ENCODE measurements around the gene LRRC52. TPM values are rescaled to one million over a fixed set of nuclear protein-coding genes. Genes with fewer than 3 reads are reported as not detected.
A peak's percentile ranks its signal among the peaks of the same experiment; 100 is the strongest.

Gene LRRC52
- total RNA-seq, 1 donor from 2014 or later, result not detected

DNA sequence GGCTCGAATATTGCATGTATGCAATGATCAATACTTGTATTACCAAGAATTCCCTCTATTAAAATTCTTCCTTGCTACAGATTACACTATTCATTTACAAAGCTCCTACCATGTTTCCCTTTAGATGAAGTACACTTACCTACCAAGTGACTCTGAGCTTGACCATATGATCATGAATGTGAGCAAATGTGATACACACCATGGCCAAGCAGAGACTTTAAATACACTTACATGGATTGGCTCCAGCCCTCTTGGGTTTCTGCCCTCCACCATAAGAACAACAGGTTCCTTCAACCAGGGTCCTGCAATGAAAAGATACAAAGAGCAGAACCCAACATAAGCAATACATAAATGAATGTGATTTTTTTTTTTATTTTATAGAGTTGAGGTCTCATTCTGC lies 30.0 kb downstream of the LRRC52 start:
- no peak overlapping the region for H3K27ac Mint-ChIP-seq (ENCODE audit: unreplicated experiment)
- no peaks in the 10 kb centered on the region for H3K4me1 Mint-ChIP-seq
- DNase-seq (ENCODE audit: low read depth, low spot score), result no peak
- no peak overlapping the region for H3K4me3 Mint-ChIP-seq
- H3K36me3 Mint-ChIP-seq (ENCODE audit: low read depth), result no peaks in the 10 kb centered on the region
- H3K9me3 Mint-ChIP-seq, result no peaks in the 10 kb centered on the region
- H3K27me3 Mint-ChIP-seq (ENCODE audit: low read depth), result peaks cover 10% of the 10 kb centered on the region
- no peak for TF ChIP-seq CTCF (conservative IDR thresholded peaks at IDR 0.05)

- no peaks in the 10 kb centered on the region for H3K4me1 Mint-ChIP-seq
- H3K27ac Mint-ChIP-seq (ENCODE audit: unreplicated experiment), result no peak overlapping the region
- no peaks in the 10 kb centered on the region for H3K36me3 Mint-ChIP-seq (ENCODE audit: low read depth)
- no peak for TF ChIP-seq CTCF (conservative IDR thresholded peaks at IDR 0.05)
- no peak overlapping the region for H3K4me3 Mint-ChIP-seq
- H3K9me3 Mint-ChIP-seq, result no peaks in the 10 kb centered on the region
- peaks cover 10% of the 10 kb centered on the region for H3K27me3 Mint-ChIP-seq (ENCODE audit: low read depth)
- no peak for DNase-seq (ENCODE audit: low read depth, low spot score)
These were observed 30.5 kb downstream of the LRRC52 start for GRCh38 chr1:165574295-165574694.

DNA sequence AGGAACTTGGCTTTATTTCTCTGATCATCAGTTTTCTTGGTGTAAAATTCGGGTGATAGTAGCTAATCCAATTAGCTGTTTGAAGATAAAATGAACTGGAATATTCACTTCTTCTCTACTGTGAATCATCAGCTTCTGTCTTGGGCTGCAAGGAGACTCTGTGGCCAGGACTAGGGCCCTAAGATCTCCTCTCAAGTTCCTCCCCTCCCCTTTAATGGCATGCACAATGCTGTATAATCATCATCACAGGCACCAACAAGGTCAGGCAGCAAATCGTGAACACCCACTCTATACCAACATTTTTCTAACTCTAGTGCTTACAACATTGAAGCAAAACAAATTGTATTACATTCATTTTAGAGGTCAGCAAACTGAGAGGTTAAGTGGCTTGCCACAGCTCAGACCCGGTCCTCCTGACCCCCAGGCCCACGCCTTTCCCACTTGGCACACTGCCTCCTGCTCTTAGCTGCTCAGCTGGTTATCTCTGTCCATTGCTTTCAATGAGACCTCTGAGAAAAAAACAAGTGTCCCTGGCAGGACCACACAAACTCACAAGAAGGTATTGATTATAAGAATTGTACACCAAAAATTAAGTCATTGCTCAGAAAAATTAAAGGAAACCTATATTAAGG lies 31.8 kb downstream of the LRRC52 start:
- no peaks in the 10 kb centered on the region for H3K9me3 Mint-ChIP-seq
- peaks cover 10% of the 10 kb centered on the region for H3K27me3 Mint-ChIP-seq (ENCODE audit: low read depth)
- no peaks in the 10 kb centered on the region for H3K36me3 Mint-ChIP-seq (ENCODE audit: low read depth)
- no peak for TF ChIP-seq CTCF (conservative IDR thresholded peaks at IDR 0.05)
- peak overlapping the region; percentile 72 for H3K27ac Mint-ChIP-seq (ENCODE audit: unreplicated experiment)
- no peak for DNase-seq (ENCODE audit: low read depth, low spot score)
- H3K4me3 Mint-ChIP-seq, result no peak overlapping the region
- no peaks in the 10 kb centered on the region for H3K4me1 Mint-ChIP-seq

- no peak overlapping the region for H3K27ac Mint-ChIP-seq (ENCODE audit: unreplicated experiment)
- H3K36me3 Mint-ChIP-seq (ENCODE audit: low read depth), result no peaks in the 10 kb centered on the region
- H3K27me3 Mint-ChIP-seq (ENCODE audit: low read depth), result peaks cover 10% of the 10 kb centered on the region
- no peak overlapping the region for H3K4me3 Mint-ChIP-seq
- no peak for TF ChIP-seq CTCF (conservative IDR thresholded peaks at IDR 0.05)
- no peaks in the 10 kb centered on the region for H3K4me1 Mint-ChIP-seq
- H3K9me3 Mint-ChIP-seq, result no peaks in the 10 kb centered on the region
- no peak for DNase-seq (ENCODE audit: low read depth, low spot score)
These were observed 32.7 kb downstream of the LRRC52 start for GRCh38 chr1:165576536-165576935.

- peaks cover 8% of the 10 kb centered on the region for H3K27me3 Mint-ChIP-seq (ENCODE audit: low read depth)
- DNase-seq (ENCODE audit: low read depth, low spot score), result no peak
- H3K9me3 Mint-ChIP-seq, result no peaks in the 10 kb centered on the region
- H3K4me3 Mint-ChIP-seq, result no peak overlapping the region
- no peaks in the 10 kb centered on the region for H3K36me3 Mint-ChIP-seq (ENCODE audit: low read depth)
- H3K4me1 Mint-ChIP-seq, result no peaks in the 10 kb centered on the region
- TF ChIP-seq CTCF (conservative IDR thresholded peaks at IDR 0.05), result no peak
- no peak overlapping the region for H3K27ac Mint-ChIP-seq (ENCODE audit: unreplicated experiment)
These were observed 33.9 kb downstream of the LRRC52 start for GRCh38 chr1:165577707-165578106.
